ENCODE results near the gene CA10. TPM values are rescaled to one million over a fixed set of nuclear protein-coding genes. Genes with fewer than 3 reads are reported as not detected.

CA10 gene
- total and polyA plus RNA-seq, 2 of the 4 experiments (the other 2 are of a cell fraction) = not detected

- H3K9me1 ChIP-seq (ENCODE audit: insufficient read depth, low read length) = no peaks in the 10 kb centered on the region
- no peak overlapping the region for H2AFZ ChIP-seq (replicated peaks; ENCODE audit: low read length, poor library complexity)
- dilution Hi-C loops (cut with HindIII; ENCODE audit: low sequenced_read_pairs, unreplicated experiment) = no loop called here
- ChIA-PET CTCF (interaction anchor here (1.4 kb wide), 1 partner anchor 11 kb away, joined by 3 read pairs; no protein-coding TSS in a partner anchor), POLR2A (ENCODE audit: unreplicated experiment) (no interaction called here)
- WGBS, 2 experiments (ENCODE audit: extremely low coverage in 2 of 2, insufficient read length in 1 of 2) = no CpG with 5 or more reads among the region's 1 CpG
- H4K8ac ChIP-seq (ENCODE audit: low read depth in 2 of 2, low read length in 2 of 2) = no peak overlapping the region
- no peaks in the 10 kb centered on the region for H3K4me1 ChIP-seq (ENCODE audit: control insufficient read depth, insufficient read depth, low read length)
- H2BK15ac ChIP-seq (ENCODE audit: low read depth, low read length) = no peak overlapping the region
- H3K14ac ChIP-seq (replicated peaks; ENCODE audit: low read depth, low read length) = no peak overlapping the region
- H3K18ac ChIP-seq (ENCODE audit: low read depth, low read length) = no peak overlapping the region
- DNase-seq (no peak), ATAC-seq (ENCODE audit: low read depth) (no peak)
- H3K9ac ChIP-seq (ENCODE audit: low read depth, low read length) = no peak overlapping the region
- no peaks in the 10 kb centered on the region for H3K79me1 ChIP-seq (ENCODE audit: low read depth in 1 of 2, low read length in 2 of 2)
- no peak overlapping the region for H3K23ac ChIP-seq (ENCODE audit: low read depth, low read length)
- H4K91ac ChIP-seq (ENCODE audit: insufficient read depth, low read depth, low read length) = no peak overlapping the region
- no peak overlapping the region for H3K4me2 ChIP-seq (ENCODE audit: low read depth, low read length)
- intact Hi-C loops (cut with micrococcal nuclease) = no loop called here
- no peak overlapping the region for H2BK120ac ChIP-seq (ENCODE audit: low read depth, low read length)
- H3K9me3 ChIP-seq (ENCODE audit: control insufficient read depth, insufficient read depth, low read length) = peaks cover 13% of the 10 kb centered on the region
- H3K36me3 ChIP-seq (ENCODE audit: control insufficient read depth, insufficient read depth, low read length) = no peaks in the 10 kb centered on the region
- H2AK5ac ChIP-seq (ENCODE audit: low read depth, low read length) = no peak overlapping the region
- no peak overlapping the region for H2AK9ac ChIP-seq (replicated peaks; ENCODE audit: low read depth, low read length, poor library complexity)
- no peak overlapping the region for H2BK5ac ChIP-seq (ENCODE audit: low read depth, low read length, poor library complexity, severe bottlenecking)
- H3K27ac ChIP-seq (ENCODE audit: insufficient read depth, low read length) = no peak overlapping the region
- no peak overlapping the region for H3K4ac ChIP-seq (ENCODE audit: low read depth, low read length)
- H2BK20ac ChIP-seq (ENCODE audit: low read depth, low read length) = no peak overlapping the region
- no peak overlapping the region for H4K5ac ChIP-seq (ENCODE audit: low read depth, low read length)
- no peak overlapping the region for H3K4me3 ChIP-seq (ENCODE audit: insufficient read depth, low read depth, low read length)
- no peaks in the 10 kb centered on the region for H3K27me3 ChIP-seq (ENCODE audit: control insufficient read depth, insufficient read depth, low read length)
- H4K20me1 ChIP-seq (ENCODE audit: insufficient read depth, low read length) = no peaks in the 10 kb centered on the region
- H3K56ac ChIP-seq (ENCODE audit: extremely low read depth, insufficient read depth, low read length) = no peak overlapping the region
- no TSS peak for BruUV-seq (replicated peaks)
- in situ Hi-C loops (cut with MboI; ENCODE audit: low sequenced_read_pairs) = no loop called here
- no peak for TF ChIP-seq CEBPB (IDR thresholded peaks at IDR 0.05; ENCODE audit: low read depth, low read length)
- no peak for TF ChIP-seq FOS (IDR thresholded peaks at IDR 0.05; ENCODE audit: low read depth, low read length)
- TF ChIP-seq CHD1 (IDR thresholded peaks at IDR 0.05; ENCODE audit: low read depth, low read length) = no peak
- TF ChIP-seq RFX5 (IDR thresholded peaks at IDR 0.05; ENCODE audit: low read depth, low read length) = no peak
- TF ChIP-seq MAFK (IDR thresholded peaks at IDR 0.05; ENCODE audit: low read depth, low read length) = no peak
These were observed 340.6 kb downstream of the CA10 start for GRCh38 chr17:51817955-51818354.
